ENCODE measurements around the gene LYRM1. TPM values are rescaled to one million over a fixed set of nuclear protein-coding genes. Genes with fewer than 3 reads are reported as not detected.
"Not testable (repeated sequence)": the region's sequence is repeated elsewhere in the genome, so short reads cannot be mapped to it uniquely, and the experiment has no call there.

The LYRM1 gene
- total RNA-seq, 1 experiment from 2014 or later, result 88.5 TPM

GRCh38 chr16:20952139-20952920, 51.8 kb downstream of the LYRM1 start:
- in situ Hi-C loops (cut with HindIII; ENCODE audit: low sequenced_read_pairs), result no loop called here
- no peak for DNase-seq (ENCODE audit: low spot score)

DNA sequence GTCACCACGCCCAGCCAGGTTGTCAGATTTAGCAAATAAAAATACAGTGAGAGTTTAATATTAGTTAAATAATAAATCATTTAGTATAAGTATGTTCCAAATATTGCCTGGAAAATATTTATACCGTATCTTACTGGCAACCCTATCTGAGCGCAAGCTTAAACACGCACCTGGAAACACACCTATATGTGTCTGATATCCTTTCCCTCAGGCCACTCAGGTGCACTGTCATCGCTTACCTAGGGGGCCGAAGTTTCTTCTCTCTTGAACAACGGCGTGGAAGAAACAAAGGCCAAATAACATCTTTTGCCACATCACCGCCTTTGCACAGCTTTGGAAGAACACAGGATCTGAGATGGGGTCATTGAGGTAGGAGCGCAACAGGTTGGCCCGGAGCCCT, 54.0 kb downstream of the LYRM1 start:
- in situ Hi-C loops (cut with HindIII; ENCODE audit: low sequenced_read_pairs), result no loop called here

GRCh38 chr16:20956319-20956718, 55.7 kb downstream of the LYRM1 start:
- in situ Hi-C loops (cut with HindIII; ENCODE audit: low sequenced_read_pairs), result no loop called here
- no peak for DNase-seq (ENCODE audit: low spot score)

More for the DNA sequence above, 54.0 kb downstream of the LYRM1 start:
- DNase-seq (ENCODE audit: low spot score), result no peak

DNA sequence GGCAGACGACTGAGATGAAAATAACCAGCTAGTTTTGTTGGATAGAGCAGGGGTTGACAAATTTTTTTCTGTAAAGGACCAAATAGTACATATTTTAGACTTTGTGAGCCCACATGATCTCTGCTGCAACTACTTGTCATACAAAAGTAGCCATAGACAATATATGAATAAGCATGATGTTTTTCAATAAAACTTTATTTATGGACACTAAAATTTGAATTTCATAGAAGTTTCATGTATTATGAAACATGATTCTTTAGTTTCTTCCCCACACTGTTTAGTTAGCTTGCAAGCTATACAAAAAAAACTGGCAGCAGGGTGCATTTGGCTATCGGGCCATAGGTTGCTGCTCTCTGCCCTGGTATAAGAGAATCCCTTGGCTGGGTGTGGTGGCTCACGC, 56.6 kb downstream of the LYRM1 start:
- in situ Hi-C loops (cut with HindIII; ENCODE audit: low sequenced_read_pairs), result no loop called here

GRCh38 chr16:20960899-20961298, 60.3 kb downstream of the LYRM1 start:
- DNase-seq (ENCODE audit: low spot score), result no peak
- in situ Hi-C loops (cut with HindIII; ENCODE audit: low sequenced_read_pairs), result no loop called here

More for the DNA sequence above, 56.6 kb downstream of the LYRM1 start:
- DNase-seq (ENCODE audit: low spot score), result no peak

DNA sequence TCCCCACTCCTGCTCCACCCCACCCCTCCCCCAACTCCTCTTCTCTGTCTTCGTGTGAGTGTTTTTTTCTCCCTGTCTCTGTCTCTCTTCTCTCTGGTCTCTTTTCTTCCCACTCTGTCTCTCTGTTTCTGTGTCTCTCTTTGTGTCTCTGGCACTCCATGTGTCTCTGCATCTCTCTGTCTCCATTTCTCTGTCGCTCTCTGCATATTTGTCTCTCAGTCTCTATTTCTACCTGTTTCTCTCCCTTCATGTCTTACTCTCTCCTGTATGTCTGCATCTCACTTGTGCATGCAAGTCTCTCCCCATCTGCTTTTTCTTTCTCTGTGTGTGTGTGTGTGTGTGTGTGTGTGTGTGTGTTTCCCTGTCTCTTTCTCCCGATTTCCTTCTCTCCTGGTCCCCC, 68.2 kb downstream of the LYRM1 start:
- DNase-seq (ENCODE audit: low spot score), result no peak
- in situ Hi-C loops (cut with HindIII; ENCODE audit: low sequenced_read_pairs), result no loop called here

DNA sequence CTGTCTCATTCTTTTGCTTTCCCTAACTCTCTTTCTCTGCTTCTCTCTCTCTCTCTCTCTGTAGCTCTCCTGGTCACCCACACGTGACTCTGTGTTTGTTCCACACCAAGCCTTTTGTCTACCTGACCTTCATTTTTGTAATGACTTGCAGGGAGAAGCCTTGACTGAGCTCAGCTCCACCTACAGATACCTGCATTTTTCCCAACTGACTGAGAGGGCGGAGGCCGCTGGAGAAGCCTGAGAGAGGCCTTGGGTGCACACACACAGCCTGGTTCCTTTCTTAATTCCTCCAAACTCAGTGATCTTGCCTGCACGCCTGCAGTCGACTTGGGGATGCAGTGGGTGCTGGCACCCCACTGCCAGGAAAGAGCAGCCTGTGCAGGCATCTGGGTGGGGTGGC, 68.8 kb downstream of the LYRM1 start:
- DNase-seq (ENCODE audit: low spot score), result no peak
- in situ Hi-C loops (cut with HindIII; ENCODE audit: low sequenced_read_pairs), result no loop called here

DNA sequence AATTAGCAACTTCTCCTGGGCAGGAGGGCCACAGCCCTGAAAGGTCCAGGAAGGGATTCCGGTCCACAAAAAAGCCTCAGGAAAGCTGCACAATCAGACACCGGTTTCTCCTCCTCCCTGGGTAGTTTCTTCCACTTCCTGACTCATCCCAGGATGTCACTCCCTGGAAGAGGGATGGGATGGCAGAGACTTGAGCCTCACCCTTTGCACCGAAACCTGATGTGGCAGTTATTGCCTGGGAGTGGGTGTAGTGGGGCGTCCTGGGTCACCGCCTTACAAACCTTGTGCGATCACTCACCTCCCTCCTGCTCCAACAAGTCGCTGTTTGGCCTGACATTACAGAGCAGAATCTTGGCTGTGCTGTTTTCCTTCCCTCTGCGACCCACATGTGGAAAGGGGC, 70.8 kb downstream of the LYRM1 start:
- in situ Hi-C loops (cut with HindIII; ENCODE audit: low sequenced_read_pairs), result no loop called here
- no peak for DNase-seq (ENCODE audit: low spot score)

- DNase-seq (ENCODE audit: low spot score); in situ Hi-C loops (cut with HindIII; ENCODE audit: low sequenced_read_pairs): not testable (repeated sequence)
Measured at GRCh38 chr16:20973201-20973600, 72.6 kb downstream of the LYRM1 start.

Other genes with a start within 250 kb of the LYRM1 start
- gene ACSM1, start 203.1 kb upstream of the LYRM1 start, total RNA-seq (2014; rRNA removed; shearing (Covaris generic)), result not detected in 2 replicates
- gene THUMPD1, start 159.0 kb upstream of the LYRM1 start, total RNA-seq (2014; rRNA removed; shearing (Covaris generic)), result 34.2 and 37.6 TPM in 2 replicates
- 0.78 TPM in 1 of 2 replicates, not detected in the other for gene ACSM3, start 136.8 kb upstream of the LYRM1 start, total RNA-seq (2014; rRNA removed; shearing (Covaris generic))
- gene ERI2, start 94.3 kb upstream of the LYRM1 start, total RNA-seq (2014; rRNA removed; shearing (Covaris generic)), result 12.6 and 18.0 TPM in 2 replicates
- 8.7 and 9.8 TPM in 2 replicates for gene REXO5, start 94.2 kb upstream of the LYRM1 start, total RNA-seq (2014; rRNA removed; shearing (Covaris generic))
- gene DCUN1D3, start 413 bp upstream of the LYRM1 start, total RNA-seq (2014; rRNA removed; shearing (Covaris generic)), result 3.4 and 8.6 TPM in 2 replicates